ENCODE results near the gene PPM1J.
A peak's percentile ranks its signal among the peaks of the same experiment; 100 is the strongest.

GRCh38 chr1:112718691-112719418, 3.7 kb upstream of the PPM1J start:
- TF ChIP-seq CTCF (IDR thresholded peaks at IDR 0.05): peak; percentile 57 to 91 (median 74)
- no peak for TF ChIP-seq POLR2A (IDR thresholded peaks at IDR 0.05)

All from thyroid gland (tissue), 4 donors.